ENCODE results near the gene GNGT2. TPM values are rescaled to one million over a fixed set of nuclear protein-coding genes. Genes with fewer than 3 reads are reported as not detected.

Gene GNGT2
- polyA plus RNA-seq (ENCODE audit: insufficient read length) = 1.2 TPM

GRCh38 chr17:49210158-49211029 lies at the start of gene GNGT2, which contains the start of gene ABI3:
Gene GNGT2, minus strand, starts transcription at chr17:49210574. Its CDS starts 3,152 bp downstream, at chr17:49207422.
Gene ABI3, plus strand, starts transcription at chr17:49210707. Its CDS starts 18 bp downstream, at chr17:49210725.
- DNase-seq = peak; percentile 32

GRCh38 chr17:49259663-49260010 lies 49.3 kb upstream of the GNGT2 start:
- no peak for DNase-seq

- DNase-seq = no peak
These were observed 48.0 kb upstream of the GNGT2 start for GRCh38 chr17:49258394-49258793.

GRCh38 chr17:49255125-49255524 lies 44.8 kb upstream of the GNGT2 start:
- DNase-seq = no peak

GRCh38 chr17:49254066-49254465 lies 43.7 kb upstream of the GNGT2 start:
- no peak for DNase-seq

GRCh38 chr17:49252148-49252695 lies 41.8 kb upstream of the GNGT2 start:
- DNase-seq = no peak

- DNase-seq = no peak
These were observed 39.6 kb upstream of the GNGT2 start for GRCh38 chr17:49249890-49250522.

GRCh38 chr17:49249292-49249794 lies 39.0 kb upstream of the GNGT2 start:
- DNase-seq = no peak

- no peak for DNase-seq
These were observed 37.6 kb upstream of the GNGT2 start for GRCh38 chr17:49247944-49248343.

- DNase-seq = no peak
These were observed 34.5 kb upstream of the GNGT2 start for GRCh38 chr17:49244839-49245238.

GRCh38 chr17:49242813-49243212 lies 32.4 kb upstream of the GNGT2 start:
- DNase-seq = no peak

- DNase-seq = no peak
These were observed 31.5 kb upstream of the GNGT2 start for GRCh38 chr17:49241692-49242397.

- DNase-seq = no peak
These were observed 30.7 kb upstream of the GNGT2 start for GRCh38 chr17:49241040-49241439.

- DNase-seq = no peak
These were observed 30.2 kb upstream of the GNGT2 start for GRCh38 chr17:49240619-49241018.

GRCh38 chr17:49239963-49240362 lies 29.6 kb upstream of the GNGT2 start:
- DNase-seq = no peak

GRCh38 chr17:49235896-49236295 lies 25.5 kb upstream of the GNGT2 start:
- DNase-seq = no peak

GRCh38 chr17:49234509-49235080 lies 24.2 kb upstream of the GNGT2 start:
- DNase-seq = no peak

- no peak for DNase-seq
These were observed 21.2 kb upstream of the GNGT2 start for GRCh38 chr17:49231563-49231894.

- DNase-seq = peak; percentile 85
These were observed 20.5 kb upstream of the GNGT2 start, which contains the start of gene PHOSPHO1 for GRCh38 chr17:49230636-49231562. Gene PHOSPHO1, minus strand, starts transcription at chr17:49230787. Its CDS starts 4,096 bp downstream, at chr17:49226691.

- DNase-seq = no peak
These were observed 19.6 kb upstream of the GNGT2 start for GRCh38 chr17:49229805-49230600.

All from hindlimb muscle (tissue), 1 donor.